IMR-90 (cell line): ENCODE results near the gene VIPR2. TPM values are rescaled to one million over a fixed set of nuclear protein-coding genes. Genes with fewer than 3 reads are reported as not detected.

ENCODE experiments used
- ATAC-seq: fragments of 200-7000 bp; cut with Tn5 transposase; 2 replicates; pipeline ENCODE4 v1.9.1; 2020; ENCODE audit warnings: low read depth, mild to moderate bottlenecking, moderate library complexity
- BruUV-seq: library from RNA; stranded (reverse); fragments of 400-500 nt; replicated peaks from 2 replicates; lab custom pipeline; 2021; lab: Mats Ljungman, UMichigan
- CTCF ChIA-PET: fragments of 300-600 bp; formaldehyde crosslinking; extraction: SDS; loops from one replicate; lab custom pipeline; 2021; ENCODE audit warnings: antibody characterized with exemption; lab: Yijun Ruan, JAX
- POLR2A ChIA-PET: fragments of 300-600 bp; sonication (Branson Sonifier 250); formaldehyde crosslinking; loops from one replicate; lab custom pipeline; 2022; ENCODE audit warnings: antibody characterized with exemption; ENCODE audit not compliant: unreplicated experiment; lab: Charles Lee
- DNase-seq: peaks from one replicate; pipeline ENCODE4 v3.0.0; 2013
- H2AFZ ChIP-seq: replicated peaks from 2 replicates; pipeline ENCODE3; 2013; ENCODE audit warnings: low read length, mild to moderate bottlenecking; ENCODE audit not compliant: poor library complexity
- H2AK5ac ChIP-seq: 2 replicates; pipeline ENCODE4 v1.6.1; 2013; ENCODE audit warnings: low read depth, low read length, inconsistent platforms
- H2AK9ac ChIP-seq: replicated peaks from 2 replicates; pipeline ENCODE3; 2013; ENCODE audit warnings: mild to moderate bottlenecking, low read depth, low read length, moderate library complexity; ENCODE audit not compliant: poor library complexity
- H2BK120ac ChIP-seq: 2 replicates; pipeline ENCODE4 v1.6.1; 2013; ENCODE audit warnings: low read depth, low read length, inconsistent platforms
- H2BK15ac ChIP-seq: 3 replicates; pipeline ENCODE4 v1.6.1; 2013; ENCODE audit warnings: low read depth, low read length, inconsistent platforms
- H2BK20ac ChIP-seq: 2 replicates; pipeline ENCODE4 v1.6.1; 2013; ENCODE audit warnings: low read depth, mild to moderate bottlenecking, inconsistent platforms, low read length, moderate library complexity
- H2BK5ac ChIP-seq: 2 replicates; pipeline ENCODE4 v1.6.1; 2013; ENCODE audit warnings: mild to moderate bottlenecking, low read depth, low read length, inconsistent platforms; ENCODE audit not compliant: poor library complexity, severe bottlenecking
- H3K14ac ChIP-seq: replicated peaks from 2 replicates; pipeline ENCODE4 v1.6.1; 2013; ENCODE audit warnings: low read depth, low read length, inconsistent platforms
- H3K18ac ChIP-seq: 2 replicates; pipeline ENCODE4 v1.6.1; 2013; ENCODE audit warnings: low read depth, low read length, control low read depth
- H3K23ac ChIP-seq: 2 replicates; pipeline ENCODE4 v1.6.1; 2013; ENCODE audit warnings: low read depth, low read length, inconsistent platforms
- H3K27ac ChIP-seq: 2 replicates; pipeline ENCODE4 v1.5.1; 2013; ENCODE audit warnings: mild to moderate bottlenecking, control low read depth, low read length; ENCODE audit not compliant: insufficient read depth
- H3K27me3 ChIP-seq: 2 replicates; pipeline ENCODE4 v1.6.1; 2013; ENCODE audit warnings: low read length; ENCODE audit not compliant: control insufficient read depth, insufficient read depth
- H3K36me3 ChIP-seq: 2 replicates; pipeline ENCODE4 v1.6.1; 2013; ENCODE audit warnings: low read length, mixed read lengths; ENCODE audit not compliant: control insufficient read depth, insufficient read depth
- H3K4ac ChIP-seq: 2 replicates; pipeline ENCODE4 v1.6.1; 2013; ENCODE audit warnings: low read depth, low read length, inconsistent platforms
- H3K4me1 ChIP-seq: 2 replicates; pipeline ENCODE4 v1.6.1; 2013; ENCODE audit warnings: low read length, mixed read lengths; ENCODE audit not compliant: control insufficient read depth, insufficient read depth
- H3K4me2 ChIP-seq: 2 replicates; pipeline ENCODE4 v1.6.1; 2013; ENCODE audit warnings: low read depth, mild to moderate bottlenecking, control low read depth, low read length, moderate library complexity
- H3K4me3 ChIP-seq: 2 replicates; pipeline ENCODE4 v1.5.1; 2013; ENCODE audit warnings: low read depth, mild to moderate bottlenecking, control low read depth, low read length, moderate library complexity; ENCODE audit not compliant: insufficient read depth
- H3K56ac ChIP-seq: 2 replicates; pipeline ENCODE4 v1.6.1; 2013; ENCODE audit warnings: low read length, inconsistent platforms; ENCODE audit not compliant: insufficient read depth; ENCODE audit errors: extremely low read depth
- H3K79me1 ChIP-seq, 2 experiments: 2 replicates each; pipeline ENCODE4 v1.6.1; 2013; ENCODE audit warnings: low read length in 2 of 2, inconsistent platforms in 1 of 2, low read depth in 1 of 2
- H3K9ac ChIP-seq: 2 replicates; pipeline ENCODE4 v1.6.1; 2013; ENCODE audit warnings: low read depth, low read length, control low read depth
- H3K9me1 ChIP-seq: 2 replicates; pipeline ENCODE4 v1.6.1; 2013; ENCODE audit warnings: low read length, inconsistent platforms; ENCODE audit not compliant: insufficient read depth
- H3K9me3 ChIP-seq: 2 replicates; pipeline ENCODE4 v1.6.1; 2013; ENCODE audit warnings: low read length; ENCODE audit not compliant: control insufficient read depth, insufficient read depth
- H4K20me1 ChIP-seq: 2 replicates; pipeline ENCODE4 v1.6.1; 2013; ENCODE audit warnings: low read length, inconsistent platforms; ENCODE audit not compliant: insufficient read depth
- H4K5ac ChIP-seq: 2 replicates; pipeline ENCODE4 v1.6.1; 2013; ENCODE audit warnings: mild to moderate bottlenecking, low read depth, low read length, control low read depth
- H4K8ac ChIP-seq, 2 experiments: 2 replicates each; pipeline ENCODE4 v1.6.1; 2013; ENCODE audit warnings: low read depth in 2 of 2, low read length in 2 of 2, control low read depth in 1 of 2, inconsistent platforms in 1 of 2
- H4K91ac ChIP-seq: 2 replicates; pipeline ENCODE4 v1.6.1; 2013; ENCODE audit warnings: low read depth, low read length, inconsistent platforms; ENCODE audit not compliant: insufficient read depth
- BHLHE40 ChIP-seq: fragments of 150-350 bp; IDR thresholded peaks from 2 replicates; pipeline ENCODE4 v1.6.1; 2016; ENCODE audit warnings: mild to moderate bottlenecking, low read depth, low read length
- CEBPB ChIP-seq: IDR thresholded peaks from 2 replicates; pipeline ENCODE4 v1.6.1; 2012; ENCODE audit warnings: low read depth, low read length, improper control_type of control experiment
- CHD1 ChIP-seq: IDR thresholded peaks from 2 replicates; pipeline ENCODE4 v1.6.1; 2012; ENCODE audit warnings: low read depth, low read length, improper control_type of control experiment
- ELK1 ChIP-seq: fragments of 150-350 bp; IDR thresholded peaks from 2 replicates; pipeline ENCODE4 v1.6.1; 2016; ENCODE audit warnings: low read depth, mild to moderate bottlenecking, low read length, moderate library complexity, borderline replicate concordance
- MAFK ChIP-seq: IDR thresholded peaks from 2 replicates; pipeline ENCODE4 v1.6.1; 2012; ENCODE audit warnings: low read depth, low read length, improper control_type of control experiment
- NFE2L2 ChIP-seq: fragments of 150-350 bp; IDR thresholded peaks from 2 replicates; pipeline ENCODE4 v1.6.1; 2016; ENCODE audit warnings: low read depth, mild to moderate bottlenecking, low read length
- RAD21 ChIP-seq: IDR thresholded peaks from 2 replicates; pipeline ENCODE4 v1.6.1; 2012; ENCODE audit warnings: low read length, improper control_type of control experiment
- WGBS, 2 experiments: methylation state at CpG; one replicate each; pipeline versions ENCODE4 v1.1.5 to v1.1.7; 2013; ENCODE audit warnings: missing lambda C conversion rate in 2 of 2; ENCODE audit not compliant: insufficient read length in 1 of 2; ENCODE audit errors: extremely low coverage in 2 of 2; 5-methylcytosine and 5-hydroxymethylcytosine counted together
- dilution Hi-C: fragments of 300-500 bp; cut with HindIII; formaldehyde crosslinking; loops from one replicate; pipeline ENCODE4 v1.14.3; 2018; ENCODE audit warnings: low sequenced_read_pairs; ENCODE audit not compliant: unreplicated experiment
- in situ Hi-C: fragments of 300-500 bp; cut with MboI; formaldehyde crosslinking; loops from 3 replicates; pipeline ENCODE4 v1.14.3; 2019; ENCODE audit warnings: low sequenced_read_pairs, inconsistent platforms, mixed read lengths
- intact Hi-C: fragments of 100-400 bp; cut with micrococcal nuclease; formaldehyde crosslinking; loops from 2 replicates; pipeline ENCODE4 v1.10.0; 2022
- polyA plus RNA-seq, 3 experiments: library from polyadenylated mRNA; depleted of rRNA; stranded (reverse); fragments of >200 nt; gene quantifications; 2 replicates each; pipeline ENCODE4 v1.2.3, GENCODE V29; 2012; ENCODE audit warnings: low replicate concordance in 1 of 3
- total RNA-seq: library from RNA; depleted of rRNA; stranded (reverse); fragments of >200 nt; gene quantifications from 2 replicates; pipeline ENCODE4 v1.2.3, GENCODE V29; 2012
- TF ChIP-seq, protein P1 (sequence below): fragments of 150-350 bp; IDR thresholded peaks from 2 replicates; pipeline ENCODE4 v1.6.1; 2017; ENCODE audit warnings: mild to moderate bottlenecking, antibody characterized with exemption, low read length, low read depth
- TF ChIP-seq, protein P2 (sequence below): conservative IDR thresholded peaks from 2 replicates; pipeline ENCODE4 v1.5.1; 2012; ENCODE audit warnings: mild to moderate bottlenecking, low read depth, low read length, improper control_type of control experiment

The VIPR2 gene
- total and polyA plus RNA-seq, 2 of the 4 experiments (the other 2 are of a cell fraction) = not detected

GRCh38 chr7:159144758-159145489 lies at the start of gene VIPR2 (continued):
- TF ChIP-seq ELK1 = no peak

- Histone ChIP-seq H2BK5ac (no peak overlapping the region), H4K20me1 (no peaks in the 10 kb centered on the region), H3K9ac (no peak overlapping the region), H3K14ac (no peak overlapping the region), H4K5ac (no peak overlapping the region), H3K18ac (no peak overlapping the region), H2AK5ac (no peak overlapping the region), H2AFZ (no peak overlapping the region), H3K9me3 (peaks cover 30% of the 10 kb centered on the region), H2BK20ac (no peak overlapping the region), H3K4me1 (no peaks in the 10 kb centered on the region), H3K79me1 (no peaks in the 10 kb centered on the region), H2AK9ac (no peak overlapping the region), H3K9me1 (no peaks in the 10 kb centered on the region), H3K23ac (no peak overlapping the region), H3K27ac (no peak overlapping the region), H3K4me3 (no peak overlapping the region), H3K4me2 (no peak overlapping the region), H3K36me3 (no peaks in the 10 kb centered on the region), H2BK15ac (no peak overlapping the region), H3K4ac (no peak overlapping the region), H4K8ac (no peak overlapping the region), H3K56ac (no peak overlapping the region), H2BK120ac (no peak overlapping the region), H4K91ac (no peak overlapping the region), H3K27me3 (no peaks in the 10 kb centered on the region)
- dilution Hi-C loops (no loop called here), in situ Hi-C loops (no loop called here), intact Hi-C loops (no loop called here)
- no TSS peak for BruUV-seq
- TF ChIP-seq CHD1 (no peak), CEBPB (no peak), RAD21 (no peak), MAFK (no peak), NFE2L2 (no peak), BHLHE40 (no peak), ELK1 (no peak)
- TF ChIP-seq, protein P1, sequence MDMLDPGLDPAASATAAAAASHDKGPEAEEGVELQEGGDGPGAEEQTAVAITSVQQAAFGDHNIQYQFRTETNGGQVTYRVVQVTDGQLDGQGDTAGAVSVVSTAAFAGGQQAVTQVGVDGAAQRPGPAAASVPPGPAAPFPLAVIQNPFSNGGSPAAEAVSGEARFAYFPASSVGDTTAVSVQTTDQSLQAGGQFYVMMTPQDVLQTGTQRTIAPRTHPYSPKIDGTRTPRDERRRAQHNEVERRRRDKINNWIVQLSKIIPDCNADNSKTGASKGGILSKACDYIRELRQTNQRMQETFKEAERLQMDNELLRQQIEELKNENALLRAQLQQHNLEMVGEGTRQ = no peak
- TF ChIP-seq, protein P2, sequence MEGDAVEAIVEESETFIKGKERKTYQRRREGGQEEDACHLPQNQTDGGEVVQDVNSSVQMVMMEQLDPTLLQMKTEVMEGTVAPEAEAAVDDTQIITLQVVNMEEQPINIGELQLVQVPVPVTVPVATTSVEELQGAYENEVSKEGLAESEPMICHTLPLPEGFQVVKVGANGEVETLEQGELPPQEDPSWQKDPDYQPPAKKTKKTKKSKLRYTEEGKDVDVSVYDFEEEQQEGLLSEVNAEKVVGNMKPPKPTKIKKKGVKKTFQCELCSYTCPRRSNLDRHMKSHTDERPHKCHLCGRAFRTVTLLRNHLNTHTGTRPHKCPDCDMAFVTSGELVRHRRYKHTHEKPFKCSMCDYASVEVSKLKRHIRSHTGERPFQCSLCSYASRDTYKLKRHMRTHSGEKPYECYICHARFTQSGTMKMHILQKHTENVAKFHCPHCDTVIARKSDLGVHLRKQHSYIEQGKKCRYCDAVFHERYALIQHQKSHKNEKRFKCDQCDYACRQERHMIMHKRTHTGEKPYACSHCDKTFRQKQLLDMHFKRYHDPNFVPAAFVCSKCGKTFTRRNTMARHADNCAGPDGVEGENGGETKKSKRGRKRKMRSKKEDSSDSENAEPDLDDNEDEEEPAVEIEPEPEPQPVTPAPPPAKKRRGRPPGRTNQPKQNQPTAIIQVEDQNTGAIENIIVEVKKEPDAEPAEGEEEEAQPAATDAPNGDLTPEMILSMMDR = no peak
- no peak for DNase-seq
- ChIA-PET POLR2A (no interaction called here), CTCF (no interaction called here)
- no peak for ATAC-seq
- 20% methylated on average over 1 of the region's 4 CpGs; no CpG with 5 or more reads in 1 of the 2 experiments for WGBS, 2 experiments
Observed at GRCh38 chr7:159193543-159194090, 49.0 kb upstream of the VIPR2 start.
